ENCODE results near the gene DNAJB8.
A peak's percentile ranks its signal among the peaks of the same experiment; 100 is the strongest.

The DNAJB8 gene

DNA sequence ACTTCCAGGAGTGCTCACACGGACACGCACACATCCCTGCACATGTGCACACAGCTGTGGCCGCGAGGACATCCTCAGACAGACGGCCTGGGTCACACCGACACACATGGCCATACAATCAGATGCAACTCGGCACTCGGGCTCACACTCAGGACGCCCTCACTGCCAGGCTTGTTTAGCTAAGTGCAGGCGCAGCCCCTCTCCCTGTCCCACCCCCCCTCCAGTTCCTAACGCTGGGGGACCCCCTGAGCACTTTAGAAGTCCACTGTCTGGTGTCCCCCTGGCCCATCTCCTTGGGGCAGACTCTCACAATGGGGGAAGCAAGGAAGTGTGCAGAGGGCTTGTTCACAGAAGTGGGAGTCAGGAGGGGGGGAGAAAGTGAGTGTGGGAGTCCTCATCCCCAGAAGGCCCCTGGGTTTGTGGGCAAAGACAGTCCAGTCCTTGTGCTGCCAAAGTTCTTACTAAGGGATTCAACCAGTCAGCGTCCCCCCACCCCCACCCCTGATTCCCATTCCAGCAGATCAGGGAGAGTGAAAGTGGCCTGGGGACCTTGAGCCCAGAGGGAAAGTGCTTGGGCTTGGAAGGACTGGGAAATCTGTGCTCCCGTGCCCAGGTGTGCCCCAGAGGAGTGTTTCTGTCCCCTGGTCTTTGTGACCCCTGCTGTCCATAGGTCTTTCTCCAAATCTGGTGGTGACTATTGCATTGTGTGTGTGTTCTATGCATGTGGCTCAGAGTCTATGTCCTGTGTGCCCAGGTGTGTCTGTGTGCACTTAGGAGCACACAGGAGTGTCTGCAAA lies 27.1 kb upstream of the DNAJB8 start:
- no peak for DNase-seq

DNA sequence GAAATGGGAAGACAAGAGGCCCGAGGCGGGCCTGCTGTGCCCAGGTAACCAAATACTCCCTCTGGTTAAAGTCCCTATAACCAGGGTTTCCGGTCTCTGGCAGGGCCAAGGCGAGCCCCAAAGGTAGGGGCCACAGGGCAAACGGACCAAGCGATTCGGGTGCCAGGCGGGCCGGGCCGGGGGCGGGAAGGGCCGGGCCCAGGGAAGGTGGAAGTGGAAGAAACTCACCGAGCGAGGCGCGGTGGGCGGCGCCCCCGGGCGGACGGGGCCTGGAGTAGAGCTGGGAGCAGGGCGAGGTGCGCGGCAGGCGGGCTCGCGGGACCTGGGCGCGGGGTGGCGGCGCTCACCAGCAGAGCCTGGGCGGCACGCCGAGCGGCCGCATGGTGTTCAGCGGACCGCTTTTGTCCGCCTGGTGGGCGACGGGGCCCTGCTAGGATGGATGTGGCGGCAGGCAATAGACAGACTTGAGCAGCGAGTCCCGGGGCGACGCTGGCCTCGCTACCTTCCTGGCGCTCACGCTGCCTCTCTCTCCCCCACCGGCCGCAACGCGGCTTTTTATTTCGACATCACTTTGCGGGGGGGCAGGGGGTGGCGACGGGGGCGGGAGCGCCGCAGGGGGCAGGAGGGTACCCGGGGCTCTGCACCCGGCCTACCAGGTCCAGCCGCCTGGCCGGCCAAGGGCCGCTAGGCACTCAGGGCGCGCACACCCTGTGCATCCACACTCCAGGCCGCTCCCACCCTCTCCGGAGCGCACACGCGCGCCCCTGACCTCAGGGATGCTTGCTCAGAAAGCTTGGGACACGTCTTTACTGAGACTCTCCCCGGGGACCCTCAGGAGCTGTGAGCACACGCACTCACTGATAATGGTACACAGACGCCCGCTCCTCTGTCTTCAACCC lies 26.2 kb upstream of the DNAJB8 start, which contains the start of gene GATA2:
GATA2 (minus strand) TSS at position 531 of the 899 bp plus-strand sequence. CDS start 6,170 bp downstream, outside the sequence.
- DNase-seq = no peak

DNA sequence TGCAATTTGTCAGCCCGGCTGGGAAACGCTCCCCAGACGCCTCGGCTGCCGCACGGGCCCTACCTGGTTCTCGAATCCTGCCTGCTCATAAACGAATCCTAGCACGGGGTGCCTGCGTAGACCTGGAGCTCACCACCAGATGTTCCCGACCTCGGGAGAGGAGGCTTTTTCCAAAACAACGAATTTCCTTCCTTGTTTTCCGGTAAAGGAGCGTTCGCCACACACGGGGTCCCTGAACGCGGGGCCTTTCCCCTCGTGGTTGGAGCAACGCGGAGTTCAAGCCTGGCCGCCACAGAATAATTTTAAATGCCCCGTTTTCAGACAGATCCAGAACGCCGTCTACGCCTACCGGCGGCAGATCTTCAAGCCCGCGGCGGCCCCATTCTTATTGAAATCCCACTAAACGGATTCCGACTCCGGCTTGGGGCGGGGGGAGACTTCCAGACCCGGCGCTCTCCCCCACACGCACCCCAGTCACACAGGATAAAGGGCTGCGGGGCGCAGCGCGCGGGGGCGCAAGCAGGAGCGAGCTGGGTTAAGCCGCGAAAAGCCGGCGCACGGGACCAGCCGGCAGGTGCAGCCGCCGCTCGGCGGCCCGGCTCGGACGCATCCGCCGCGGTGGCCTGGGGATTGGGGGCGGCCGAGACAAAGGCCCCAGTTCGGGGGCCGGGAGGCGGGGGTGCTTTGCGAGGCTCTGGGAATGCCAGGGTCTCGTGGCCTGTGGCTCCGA lies 25.4 kb upstream of the DNAJB8 start:
- DNase-seq = peak; percentile 5

DNA sequence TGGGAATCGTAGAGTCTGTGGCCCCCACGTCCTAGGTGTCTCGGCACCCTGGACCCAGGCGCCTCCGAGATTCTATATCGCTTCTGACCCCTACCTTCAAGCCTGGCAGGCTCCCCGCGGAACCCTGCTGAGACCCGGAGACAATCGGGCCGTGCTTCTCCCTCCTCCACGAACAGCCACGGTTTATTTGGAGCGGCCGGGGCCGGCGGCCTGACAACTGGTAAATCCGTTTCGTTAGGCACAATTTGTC lies 24.9 kb upstream of the DNAJB8 start:
- DNase-seq = no peak

DNA sequence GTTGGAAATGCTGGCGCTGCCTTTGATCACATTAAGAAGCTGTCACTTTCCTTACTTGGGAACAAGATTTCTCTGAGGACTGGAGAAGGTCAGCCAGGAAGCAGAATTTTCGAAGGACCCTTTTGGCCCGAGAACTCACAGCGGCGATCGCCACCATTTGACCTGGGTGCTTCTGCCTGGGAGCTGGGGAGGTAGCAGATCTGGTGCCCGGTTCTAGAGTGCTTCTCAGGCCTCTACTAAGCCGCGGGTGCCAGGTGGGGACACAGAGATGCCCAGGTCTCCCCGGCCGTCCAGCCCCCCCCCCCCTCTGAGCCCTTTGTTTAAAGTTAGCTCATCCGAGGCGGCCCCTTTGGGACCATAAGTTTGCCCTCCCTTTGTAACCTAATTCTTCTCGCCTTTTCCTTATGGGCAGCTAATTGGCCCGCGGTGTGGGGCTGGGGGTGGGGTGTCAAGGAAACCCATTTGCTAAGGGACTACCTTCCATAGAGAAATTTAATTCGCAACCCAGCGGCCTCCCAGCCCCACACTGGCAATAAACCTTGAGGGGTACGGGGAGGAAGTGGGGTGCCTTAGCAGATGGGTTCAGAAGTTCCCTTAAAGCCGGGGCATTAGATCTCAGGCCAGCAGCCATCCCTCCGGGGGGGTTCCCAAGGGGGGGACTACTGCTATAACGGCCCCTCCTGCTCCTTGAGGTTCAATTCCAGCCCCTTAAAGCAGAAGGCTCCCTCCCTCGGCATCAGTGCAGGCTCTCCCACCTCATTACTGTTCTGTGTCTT lies 24.4 kb upstream of the DNAJB8 start:
- no peak for DNase-seq

DNA sequence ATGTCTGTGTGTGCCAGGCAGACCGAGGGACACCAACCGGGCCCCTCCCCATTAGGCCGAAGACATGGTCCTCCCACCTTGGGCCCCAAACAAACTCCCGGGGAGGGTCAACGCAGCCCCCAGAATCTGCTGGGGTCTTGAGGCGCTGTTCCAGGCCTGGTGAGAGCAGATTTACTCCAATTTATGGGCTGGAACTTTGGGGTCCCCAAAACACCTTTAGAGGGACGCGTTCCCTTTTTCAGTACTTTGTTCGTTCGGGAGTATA lies 23.9 kb upstream of the DNAJB8 start:
- DNase-seq = no peak

DNA sequence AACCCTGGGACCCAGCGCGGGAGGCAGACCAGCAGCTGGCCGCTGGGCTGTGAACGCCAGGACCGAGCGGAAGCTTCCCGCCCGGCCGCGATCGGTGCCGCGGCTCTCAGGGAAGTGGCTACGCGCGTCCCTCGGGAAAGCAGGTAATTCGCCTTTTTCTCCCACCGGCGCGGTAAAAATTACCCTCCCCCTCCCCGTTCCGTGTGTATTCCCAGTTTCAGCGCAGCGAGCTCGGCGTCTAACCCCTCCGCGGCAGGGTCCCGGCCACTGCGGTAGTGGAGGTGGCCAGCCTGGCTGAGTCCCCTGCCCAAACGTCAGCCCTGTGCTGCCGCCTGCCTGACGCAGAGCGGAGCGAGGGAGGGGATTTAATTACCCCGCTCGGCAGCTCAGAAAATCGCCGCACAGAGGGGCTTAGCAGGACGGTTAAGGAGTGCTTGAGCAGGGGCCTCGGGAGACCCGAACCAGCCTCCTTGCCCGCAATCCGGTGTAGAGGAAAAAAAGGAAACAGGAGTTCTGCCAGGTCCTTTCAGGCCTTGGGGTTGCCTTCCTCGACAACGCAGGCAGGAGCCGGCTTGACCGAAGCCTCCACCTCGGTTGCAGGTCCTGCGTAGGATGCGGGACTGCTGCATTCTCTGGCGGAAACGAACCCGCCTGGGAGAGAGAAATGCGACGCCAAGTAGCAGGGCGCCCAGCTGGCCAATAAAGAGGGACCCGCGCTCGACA lies 23.4 kb upstream of the DNAJB8 start:
- DNase-seq = peak; percentile 32

DNA sequence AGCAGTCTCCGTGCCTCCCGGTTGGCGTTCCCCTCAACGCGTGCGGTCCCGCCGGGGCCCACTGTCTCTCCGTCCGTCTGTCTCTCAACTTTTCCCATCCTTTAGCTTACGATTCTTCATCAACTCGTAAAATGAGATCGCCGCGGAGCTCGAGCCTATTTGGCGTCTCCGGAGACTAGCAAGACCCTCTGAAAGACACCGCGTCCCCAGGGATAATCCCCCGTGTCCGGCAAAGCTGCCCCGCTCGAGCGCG lies 22.9 kb upstream of the DNAJB8 start:
- DNase-seq = peak; percentile 32

DNA sequence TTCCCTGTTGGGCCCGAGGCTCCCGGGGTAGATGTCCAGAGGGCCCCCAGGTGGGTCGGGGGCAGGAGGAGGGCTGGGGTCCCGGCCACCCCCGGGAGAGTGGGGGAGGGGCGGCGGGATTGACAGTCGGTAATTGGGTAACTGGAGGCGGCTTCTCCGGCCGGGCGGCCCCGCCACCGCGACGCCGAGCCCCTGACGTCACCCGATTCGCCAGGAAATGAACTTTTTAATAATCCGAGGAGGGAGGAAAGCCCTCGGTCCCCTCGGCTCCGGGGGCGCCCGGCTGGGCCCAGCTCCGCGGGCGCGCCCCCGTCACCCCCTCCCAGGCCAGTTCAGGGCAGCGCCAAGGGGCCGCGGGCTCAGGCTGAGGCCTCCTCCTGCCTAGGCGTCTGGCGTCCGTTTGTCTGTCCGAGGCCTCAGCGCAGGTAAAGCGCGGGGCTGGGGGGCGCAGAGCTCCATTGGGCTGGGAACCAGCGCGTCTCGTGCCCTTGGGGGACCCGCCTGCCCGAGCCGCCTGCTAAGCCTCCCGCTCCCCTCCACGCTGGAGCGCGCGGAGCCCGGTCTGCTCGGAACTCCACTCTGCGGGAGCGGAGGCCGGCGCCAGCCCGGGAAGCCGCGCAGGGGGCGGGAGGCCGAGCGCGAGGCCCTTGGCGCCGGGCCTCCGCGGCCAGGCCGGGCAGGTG lies 22.4 kb upstream of the DNAJB8 start:
- no peak for DNase-seq

DNA sequence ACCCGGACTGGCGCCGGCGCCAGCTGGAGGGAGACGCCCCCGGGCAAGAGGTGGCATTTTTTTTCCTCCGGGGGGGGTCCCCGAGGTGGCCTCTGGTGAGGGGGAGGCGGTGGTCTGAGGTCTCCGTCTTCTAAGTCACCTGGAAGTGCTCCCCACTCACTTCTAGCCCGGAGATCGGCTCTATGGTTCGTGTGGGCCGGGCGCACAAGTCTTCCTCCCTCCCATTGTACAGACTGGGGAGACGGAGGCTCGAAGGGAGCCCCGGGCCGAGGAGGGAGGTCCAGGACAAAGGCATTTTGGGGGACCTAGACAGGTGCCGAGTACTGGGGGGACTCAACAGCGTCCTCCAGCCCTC lies 21.9 kb upstream of the DNAJB8 start:
- DNase-seq = no peak

DNA sequence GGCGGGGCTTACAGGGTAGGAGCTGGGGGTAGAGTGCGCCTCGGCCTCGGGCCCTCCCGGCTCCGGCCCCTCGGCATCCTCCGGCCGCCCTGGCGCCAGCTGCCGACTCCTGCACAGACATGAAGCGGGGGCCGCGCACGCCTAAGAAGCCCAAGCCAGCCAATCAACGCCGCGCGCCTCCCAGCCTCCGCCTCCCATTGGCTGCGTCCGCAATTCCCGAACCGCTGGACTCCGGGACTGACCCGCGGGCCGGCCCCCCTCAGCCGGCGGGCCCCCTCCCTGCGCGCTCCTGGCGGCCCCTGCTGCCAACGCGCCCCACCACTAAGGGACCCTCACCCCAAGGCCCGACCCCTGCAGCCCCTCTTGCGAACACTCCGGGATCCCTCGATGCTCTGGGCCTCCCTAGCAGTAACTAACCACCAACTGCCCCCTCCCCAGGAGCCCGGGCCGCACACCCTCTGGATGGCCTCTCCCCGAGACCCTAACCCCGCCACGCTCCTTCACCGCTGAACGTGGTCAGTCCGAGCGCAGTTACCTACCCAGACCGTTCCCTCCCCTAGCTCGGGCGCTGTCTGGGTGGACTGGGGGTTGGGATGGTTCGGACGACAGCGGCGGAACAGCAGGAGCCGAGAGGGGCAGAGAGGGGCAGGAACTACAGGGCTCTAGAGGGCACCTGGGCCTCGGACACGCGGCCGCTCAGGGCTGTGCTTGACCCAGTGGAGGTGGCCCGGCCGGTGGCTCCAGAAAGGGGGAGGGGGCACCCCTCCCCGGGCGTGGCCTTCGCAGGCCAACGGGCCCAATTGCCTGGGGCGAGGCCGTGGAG lies 21.3 kb upstream of the DNAJB8 start:
- DNase-seq = peak; percentile 50

DNA sequence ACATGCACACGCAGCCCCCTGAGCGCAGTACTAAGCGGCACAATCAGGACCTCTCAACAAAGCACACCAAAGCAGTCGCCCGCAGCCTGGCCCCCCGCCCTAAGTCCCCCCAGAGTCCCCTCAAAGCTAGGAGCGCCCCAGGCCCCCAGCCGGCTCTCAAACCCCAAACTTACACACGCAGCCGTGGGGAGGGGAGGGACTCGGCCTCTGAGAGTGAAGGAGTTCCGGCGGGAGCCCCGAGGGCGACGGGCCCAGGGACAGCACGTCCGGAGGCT lies 20.8 kb upstream of the DNAJB8 start:
- no peak for DNase-seq

DNA sequence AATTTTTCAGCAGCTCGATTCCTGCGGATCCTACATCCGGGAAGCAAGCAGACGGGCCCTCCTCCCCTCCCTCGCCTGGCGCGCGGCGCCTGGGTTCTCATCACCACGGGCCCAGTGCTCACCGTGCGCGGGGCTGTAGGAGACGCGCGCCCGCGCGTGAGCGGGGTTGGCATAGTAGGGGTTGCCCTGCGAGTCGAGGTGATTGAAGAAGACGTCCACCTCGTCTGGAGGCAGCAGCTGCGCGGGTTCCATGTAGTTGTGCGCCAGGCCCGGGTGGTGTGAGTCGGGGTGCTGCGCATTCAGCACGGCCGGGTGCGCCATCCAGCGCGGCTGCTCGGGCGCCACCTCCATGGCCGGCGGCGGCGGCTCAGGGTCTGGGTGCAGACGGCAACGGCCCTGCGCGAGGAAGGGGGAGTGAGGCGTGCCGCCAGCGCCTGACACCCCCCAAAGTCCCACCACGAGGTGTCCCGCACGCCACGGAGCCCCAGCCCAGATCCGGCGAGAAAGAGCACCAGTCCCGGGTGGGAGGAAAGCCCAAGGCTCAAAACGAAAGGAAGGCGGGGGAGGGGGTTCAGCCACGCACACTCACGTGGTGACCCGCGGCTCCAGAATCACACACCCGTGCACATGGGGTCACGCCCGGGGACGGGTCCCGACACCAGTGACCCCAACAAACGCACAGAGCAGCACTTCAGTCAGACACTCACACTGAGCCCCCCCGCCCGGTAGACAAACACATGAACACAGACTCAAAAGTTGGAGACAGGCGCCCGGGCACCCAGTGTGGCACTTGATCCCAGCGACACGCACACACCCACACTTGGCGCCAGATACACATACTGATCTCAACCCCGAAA lies 20.2 kb upstream of the DNAJB8 start:
- peak; percentile 8 for DNase-seq

DNA sequence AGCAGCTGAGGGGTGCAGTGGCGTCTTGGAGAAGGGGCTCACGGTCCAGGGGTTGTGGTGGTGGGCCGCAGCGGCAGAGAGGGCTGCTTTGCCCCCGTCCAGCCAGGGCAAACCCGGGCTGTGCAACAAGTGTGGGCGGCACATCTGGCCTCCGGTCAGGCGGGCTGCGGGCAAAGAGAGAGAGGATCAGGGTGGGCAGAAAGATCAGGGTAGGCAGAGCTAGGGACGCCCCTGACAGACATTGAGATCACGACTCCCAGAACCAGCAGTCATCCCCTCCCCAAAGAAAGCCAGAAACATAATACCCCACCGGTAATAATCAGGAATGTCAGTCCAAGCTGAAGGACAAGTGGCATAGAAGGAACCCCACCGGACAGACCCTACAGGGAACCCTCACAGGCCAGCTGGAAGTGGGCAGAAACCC lies 19.5 kb upstream of the DNAJB8 start:
- no peak for DNase-seq

DNA sequence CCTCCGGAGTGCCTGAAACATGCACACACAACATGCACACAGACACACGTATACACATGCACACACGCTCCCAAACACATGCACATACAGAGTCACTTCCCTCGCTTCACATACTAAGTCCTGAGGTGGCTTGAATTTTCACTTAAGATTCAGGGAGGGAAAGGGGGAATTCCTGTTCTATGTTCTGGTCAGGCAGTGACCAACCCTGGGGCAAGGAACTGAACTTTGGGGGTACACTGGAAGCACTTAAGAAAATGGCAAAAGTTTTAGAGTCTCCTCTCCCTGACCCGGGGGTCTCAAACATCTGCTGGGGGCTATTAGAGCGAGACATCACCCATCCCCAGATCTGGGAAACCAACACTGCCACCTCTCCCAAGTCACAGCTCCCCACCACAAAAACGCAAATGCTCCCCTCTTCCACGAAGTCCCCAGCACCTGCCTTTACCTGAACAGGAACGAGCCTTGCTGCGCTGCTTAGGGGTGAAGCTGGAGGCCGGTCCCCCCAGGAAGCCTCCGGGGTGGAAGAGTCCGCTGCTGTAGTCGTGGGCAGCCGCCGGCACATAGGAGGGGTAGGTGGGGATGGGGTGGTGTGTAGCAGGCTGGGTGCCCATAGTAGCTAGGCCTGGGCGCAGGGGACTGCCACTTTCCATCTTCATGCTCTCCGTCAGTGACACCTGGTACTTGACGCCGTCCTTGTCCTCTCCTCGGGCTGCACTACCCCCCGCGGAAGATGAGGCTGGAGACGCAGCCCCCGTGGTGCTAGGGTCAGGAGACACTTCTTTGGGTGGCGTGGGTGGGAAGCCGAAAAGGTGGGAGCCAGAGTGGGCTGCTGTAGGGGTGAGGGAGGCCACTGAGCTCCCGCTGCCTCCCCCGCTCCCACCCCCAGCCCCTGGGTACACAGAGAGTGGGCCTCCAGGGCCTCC lies 18.9 kb upstream of the DNAJB8 start:
- no peak for DNase-seq

DNA sequence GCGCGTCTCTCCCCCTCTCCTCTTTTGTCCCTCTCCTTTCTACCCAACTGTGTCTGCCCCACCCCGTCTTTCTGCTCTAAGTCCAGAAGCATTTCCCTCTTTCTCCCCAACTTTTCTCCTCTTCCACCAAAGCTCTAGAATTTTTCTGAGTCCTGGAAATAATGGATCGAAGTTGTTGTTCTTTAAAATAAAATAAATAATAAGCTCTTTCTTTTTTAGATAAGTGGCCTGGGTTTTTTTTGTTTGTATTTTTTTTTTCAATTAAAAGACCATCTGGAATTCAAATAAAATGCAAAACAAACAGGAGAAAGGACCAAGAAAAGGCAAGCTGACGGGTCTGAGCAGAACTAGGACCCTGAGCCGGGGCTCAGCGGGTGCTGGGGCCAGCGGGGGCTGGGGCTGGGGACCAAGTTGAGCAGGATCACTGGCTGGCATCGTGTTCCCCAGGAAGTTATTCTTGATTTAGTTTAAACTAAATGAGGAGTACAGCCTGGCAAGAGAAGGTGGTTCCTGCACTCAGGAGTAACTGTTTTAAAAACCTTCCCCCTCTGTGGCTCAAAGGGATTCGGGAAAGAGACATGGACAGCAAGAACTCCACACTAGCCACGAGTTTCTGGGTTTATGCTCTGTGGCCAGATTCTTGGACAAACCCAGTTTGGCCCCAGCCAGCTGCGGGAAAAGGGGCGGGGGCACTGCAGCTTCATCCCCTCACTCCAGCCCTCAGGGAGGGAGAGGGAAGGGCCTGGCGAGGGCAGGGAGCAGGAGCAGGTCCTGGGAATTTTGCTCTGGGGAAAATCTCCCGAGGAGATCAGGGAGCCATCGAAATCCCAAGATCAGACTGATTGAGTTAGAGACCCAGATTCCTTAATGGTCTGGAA lies 18.0 kb upstream of the DNAJB8 start:
- no peak for DNase-seq

DNA sequence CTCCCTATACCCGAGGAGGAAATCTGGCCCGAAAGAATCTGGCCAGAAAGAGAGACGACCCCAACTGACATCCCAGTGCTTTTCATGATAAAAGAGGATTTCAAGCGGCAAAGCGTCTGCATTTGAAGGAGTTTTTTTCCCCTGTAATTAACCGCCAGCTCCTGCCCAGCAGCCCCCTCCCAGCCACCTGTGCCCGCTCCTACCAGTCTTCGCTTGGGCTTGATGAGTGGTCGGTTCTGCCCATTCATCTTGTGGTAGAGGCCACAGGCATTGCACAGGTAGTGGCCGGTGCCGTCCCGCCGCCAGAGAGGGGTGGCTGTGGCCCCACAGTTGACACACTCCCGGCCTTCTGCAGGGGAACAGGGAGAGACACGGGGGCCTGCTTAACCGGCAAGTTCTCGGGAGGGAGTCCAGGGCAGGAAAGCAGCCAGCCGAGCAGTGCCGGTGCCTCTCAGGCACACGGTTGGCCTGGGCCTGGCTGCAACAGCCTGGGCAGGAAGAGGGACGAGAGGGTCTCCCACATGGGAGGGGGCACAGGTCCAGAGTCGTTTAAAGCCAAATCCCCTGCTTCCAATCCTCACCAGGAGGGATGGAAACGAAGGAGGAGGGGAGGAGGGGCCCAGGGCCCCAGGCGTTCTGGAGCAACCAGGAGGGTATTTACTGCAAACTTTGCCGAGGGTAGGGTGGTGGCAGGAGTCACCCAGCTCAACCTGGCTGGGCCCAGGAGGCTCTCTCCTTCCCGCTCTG lies 17.1 kb upstream of the DNAJB8 start:
- DNase-seq = no peak

Measured in NCI-H1092 treated with DMSO at 0.1 percent for 48 hours (cell line).